ENCODE data around the gene SLC43A2.

SLC43A2 gene

DNA sequence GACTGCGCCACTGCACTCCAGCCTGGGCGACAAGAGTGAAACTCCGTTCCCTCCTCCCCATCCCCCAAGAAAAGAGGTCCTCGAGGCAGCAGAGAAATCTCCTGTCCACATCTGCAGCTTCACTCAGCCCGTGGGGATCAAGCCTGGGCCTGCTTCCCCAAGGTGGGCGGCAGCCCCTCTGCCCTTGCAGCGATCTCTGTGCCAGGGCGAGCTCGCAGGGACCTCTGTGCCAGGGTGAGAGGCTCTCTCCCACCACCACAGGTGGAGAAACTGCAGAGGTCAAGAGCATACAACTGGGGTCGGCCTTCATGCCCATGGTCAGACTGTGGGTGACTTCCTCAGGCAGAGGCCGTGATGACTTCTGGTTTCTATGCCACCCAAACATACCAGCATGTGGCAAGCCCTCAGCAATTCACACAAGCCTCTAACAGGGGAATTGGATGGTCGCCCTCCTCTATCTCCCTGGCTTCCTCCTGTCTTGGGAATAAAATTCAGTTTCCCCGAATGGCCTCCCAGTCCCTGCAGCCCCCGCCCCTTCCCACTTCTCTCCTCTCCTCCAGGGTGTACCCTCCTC, 5.5 kb downstream of the SLC43A2 start:
- no peak for DNase-seq (ENCODE audit: low read depth in 2 of 2)

DNA sequence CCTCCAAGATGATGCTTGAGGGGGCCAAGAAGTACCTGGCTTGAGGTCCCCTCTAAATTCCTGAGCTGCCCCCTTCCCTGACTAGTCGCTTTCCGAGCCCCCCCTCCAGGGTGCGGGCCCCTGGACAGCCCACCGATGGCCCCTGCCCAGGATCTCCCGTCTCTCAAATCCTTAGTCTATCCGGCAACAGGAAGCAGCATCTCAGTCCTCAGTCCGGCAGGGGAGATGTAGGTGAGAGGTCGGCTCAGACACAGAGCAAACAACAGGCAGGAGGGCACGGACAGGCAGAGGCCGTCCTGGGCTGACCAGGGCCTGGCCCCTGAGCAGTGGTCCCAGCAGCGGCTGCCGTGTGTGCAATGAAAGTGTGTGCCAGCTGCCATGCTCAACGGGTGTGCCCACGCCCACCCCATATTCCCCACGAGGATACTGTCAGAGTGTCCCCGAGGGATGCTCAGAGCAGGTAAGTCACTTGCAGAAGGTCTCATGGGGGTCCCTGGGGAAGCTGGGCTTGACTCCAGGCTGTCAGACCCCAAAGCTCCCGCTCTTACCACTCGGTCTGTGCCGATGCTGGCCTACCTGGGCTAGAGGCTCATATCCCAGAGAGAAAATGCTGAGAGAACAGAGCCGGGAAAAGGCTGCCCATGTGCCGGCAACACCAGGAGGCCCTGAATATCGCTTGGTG, 7.2 kb downstream of the SLC43A2 start:
- no peak for DNase-seq (ENCODE audit: low read depth in 2 of 2)

DNA sequence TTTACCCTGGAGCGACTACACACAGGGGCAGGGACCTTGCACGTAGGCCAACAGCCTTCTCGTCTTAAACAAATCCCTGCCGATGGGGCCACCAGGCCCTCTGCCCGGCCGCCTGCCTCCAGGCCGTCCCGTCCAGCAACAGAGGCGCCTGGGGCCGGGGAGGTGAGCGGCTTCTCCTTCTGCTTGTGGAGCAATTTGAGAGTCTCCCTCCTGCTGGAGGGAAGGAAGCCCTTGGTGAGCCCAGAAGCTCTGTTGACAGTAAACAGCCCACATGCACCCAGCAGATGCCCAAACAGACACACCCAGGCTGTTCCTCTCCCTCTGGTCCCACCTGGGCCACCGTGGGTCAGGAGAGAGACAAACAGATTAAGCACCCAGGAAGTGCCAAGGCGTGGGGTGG, 8.1 kb downstream of the SLC43A2 start:
- DNase-seq (ENCODE audit: low read depth in 2 of 2), result no peak

DNA sequence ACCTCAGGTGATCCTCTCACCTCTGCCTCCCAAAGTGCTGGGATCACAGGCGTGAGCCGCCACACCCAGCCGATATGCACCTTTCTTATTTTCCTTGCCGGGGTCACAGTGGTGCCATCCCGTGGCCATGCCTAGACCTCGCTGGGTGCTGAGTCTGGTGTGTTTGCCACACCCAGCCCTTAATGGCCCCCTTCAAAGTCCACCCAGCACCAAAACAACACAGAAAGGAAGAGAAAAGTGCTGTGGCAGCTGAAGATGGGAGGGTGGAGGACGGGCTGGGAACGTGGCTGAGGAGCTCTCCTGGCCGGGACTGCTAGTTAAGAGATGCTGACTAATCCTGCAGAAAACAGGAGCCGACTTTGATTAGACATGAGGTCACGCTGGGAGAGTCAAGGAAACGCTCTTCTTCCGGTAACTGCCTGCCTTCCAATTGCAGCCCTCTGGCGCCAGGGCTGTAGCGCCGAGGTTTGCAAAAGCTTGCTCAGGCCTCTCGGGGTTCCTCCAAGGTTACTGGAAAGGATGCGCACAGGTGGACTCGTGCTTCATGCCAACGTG, 10.9 kb downstream of the SLC43A2 start:
- DNase-seq (ENCODE audit: low read depth in 2 of 2), result no peak

DNA sequence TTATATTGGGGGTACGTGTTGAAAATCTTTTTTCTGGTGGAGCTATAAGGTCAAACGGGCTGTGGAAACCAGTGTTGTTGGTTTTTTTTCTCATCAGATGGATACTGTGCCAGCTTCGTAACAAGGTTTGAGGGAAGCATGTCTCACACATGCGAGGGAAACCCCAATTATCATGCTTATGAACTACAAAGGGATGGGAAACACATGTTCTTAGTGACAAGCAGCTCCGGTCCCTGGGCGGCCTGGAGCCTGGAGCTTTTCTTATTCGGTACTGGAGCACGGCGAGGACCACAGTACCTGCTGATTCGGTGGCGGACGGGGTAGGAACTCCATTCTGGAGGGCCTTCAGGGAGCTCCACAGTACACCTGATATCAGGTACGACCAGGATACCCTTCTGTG, 12.5 kb downstream of the SLC43A2 start:
- DNase-seq (ENCODE audit: low read depth in 2 of 2), result no peak

DNA sequence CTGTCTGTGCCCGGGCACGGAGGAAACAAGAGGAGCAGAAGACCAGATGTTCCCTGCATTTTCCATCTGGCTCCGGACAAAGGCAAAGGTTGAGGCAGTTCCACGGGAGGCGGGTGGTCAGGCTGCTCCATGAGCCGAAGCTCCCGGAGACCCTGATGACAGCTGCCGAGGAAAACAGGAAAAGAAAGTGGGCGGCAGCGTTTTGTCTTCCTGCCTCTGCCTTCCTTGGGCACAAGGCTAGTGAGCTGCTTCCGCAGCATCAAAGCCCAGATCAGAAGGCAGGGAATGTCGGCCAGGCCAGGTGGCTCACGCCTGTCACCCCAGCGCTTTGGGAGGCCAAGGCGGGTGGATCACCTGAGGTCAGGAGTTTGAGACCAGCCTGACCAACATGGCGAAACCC, 16.2 kb downstream of the SLC43A2 start:
- no peak for DNase-seq (ENCODE audit: low read depth in 2 of 2)

DNA sequence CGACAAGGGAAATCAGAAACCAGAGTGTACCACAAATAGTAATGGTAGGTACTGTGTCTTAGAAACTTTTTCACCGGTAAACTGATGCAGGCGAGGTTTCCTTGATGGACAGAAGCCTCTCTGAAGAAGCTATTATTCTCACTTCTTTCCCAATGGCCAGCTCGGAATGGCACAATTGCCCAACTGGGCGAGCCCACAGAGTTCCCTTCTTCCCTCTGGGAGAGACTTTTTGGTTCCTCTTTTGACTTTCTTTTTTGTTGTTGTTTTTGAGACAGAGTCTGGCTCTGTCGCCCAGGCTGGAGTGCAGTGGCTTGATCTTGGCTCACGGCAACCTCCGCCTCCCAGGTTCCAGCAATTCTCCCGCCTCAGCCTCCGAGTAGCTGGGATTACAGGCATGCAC, 16.9 kb downstream of the SLC43A2 start:
- DNase-seq (ENCODE audit: low read depth in 2 of 2), result no peak

DNA sequence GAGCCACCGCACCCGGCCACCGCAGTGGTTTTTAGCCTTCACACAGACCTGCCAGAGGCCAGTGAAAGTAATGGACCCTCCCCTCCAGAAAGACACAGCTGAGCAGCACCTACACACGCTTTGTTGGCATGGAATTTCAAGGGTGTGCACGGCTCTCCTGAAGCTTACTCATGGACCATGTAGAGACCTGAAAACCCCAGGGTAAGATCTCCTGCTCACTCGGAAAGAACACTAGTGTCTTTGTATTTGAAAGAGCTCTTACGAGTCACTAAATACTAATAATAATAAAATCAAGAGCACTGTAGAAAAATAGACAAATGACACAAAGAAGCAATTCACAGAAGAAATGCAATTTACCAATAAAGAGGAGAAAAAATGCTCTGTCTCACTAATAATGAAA, 20.0 kb downstream of the SLC43A2 start:
- no peak for DNase-seq (ENCODE audit: low read depth in 2 of 2)

DNA sequence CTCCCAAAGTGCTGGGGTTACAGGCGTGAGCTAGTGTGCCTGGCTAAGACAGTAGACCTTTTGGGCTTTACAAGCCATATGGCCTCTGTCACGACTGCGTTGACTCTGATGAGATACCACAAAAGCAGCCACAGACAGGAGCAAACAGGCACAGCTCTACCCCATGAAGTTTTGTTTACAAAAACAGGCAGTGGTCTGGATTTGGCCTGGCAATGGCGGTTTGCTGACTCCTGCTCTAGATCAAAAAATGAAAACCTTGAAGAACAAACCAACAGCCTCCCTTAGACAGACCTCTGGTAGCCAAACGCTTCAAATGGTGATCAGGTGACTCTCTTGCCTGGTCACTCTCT, 20.7 kb downstream of the SLC43A2 start:
- DNase-seq (ENCODE audit: low read depth in 2 of 2), result no peak

DNA sequence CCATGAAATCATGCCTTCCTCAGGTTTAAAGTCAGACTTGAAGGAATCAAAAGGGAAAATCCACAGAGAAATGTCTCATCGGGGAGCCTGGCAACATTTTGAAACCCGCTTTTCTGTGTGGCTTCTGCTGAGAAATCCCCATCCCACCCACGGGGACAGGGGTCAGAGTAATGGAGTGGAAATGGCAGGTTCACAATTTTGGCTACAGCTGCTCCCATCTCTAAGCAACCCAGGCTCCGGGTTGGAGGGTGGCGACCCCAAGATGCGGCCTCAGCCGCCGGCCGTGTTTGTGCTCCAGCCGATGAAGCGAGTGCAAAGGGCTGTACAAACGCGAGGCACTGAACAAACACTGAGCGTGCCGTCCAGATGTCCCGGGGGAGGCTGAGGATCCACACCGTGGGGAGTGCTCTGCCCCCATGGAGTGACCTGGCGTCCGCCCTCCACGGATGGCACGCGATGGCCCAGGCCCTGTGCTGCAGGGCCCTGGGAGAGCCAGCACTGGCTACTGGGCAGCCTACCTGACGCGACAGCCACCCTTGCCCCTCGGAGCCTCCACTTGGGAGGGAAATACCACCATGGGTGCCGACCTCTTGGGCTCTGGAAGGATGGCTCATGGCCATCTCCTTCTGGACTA, 22.2 kb downstream of the SLC43A2 start:
- no peak for DNase-seq (ENCODE audit: low read depth in 2 of 2)

DNA sequence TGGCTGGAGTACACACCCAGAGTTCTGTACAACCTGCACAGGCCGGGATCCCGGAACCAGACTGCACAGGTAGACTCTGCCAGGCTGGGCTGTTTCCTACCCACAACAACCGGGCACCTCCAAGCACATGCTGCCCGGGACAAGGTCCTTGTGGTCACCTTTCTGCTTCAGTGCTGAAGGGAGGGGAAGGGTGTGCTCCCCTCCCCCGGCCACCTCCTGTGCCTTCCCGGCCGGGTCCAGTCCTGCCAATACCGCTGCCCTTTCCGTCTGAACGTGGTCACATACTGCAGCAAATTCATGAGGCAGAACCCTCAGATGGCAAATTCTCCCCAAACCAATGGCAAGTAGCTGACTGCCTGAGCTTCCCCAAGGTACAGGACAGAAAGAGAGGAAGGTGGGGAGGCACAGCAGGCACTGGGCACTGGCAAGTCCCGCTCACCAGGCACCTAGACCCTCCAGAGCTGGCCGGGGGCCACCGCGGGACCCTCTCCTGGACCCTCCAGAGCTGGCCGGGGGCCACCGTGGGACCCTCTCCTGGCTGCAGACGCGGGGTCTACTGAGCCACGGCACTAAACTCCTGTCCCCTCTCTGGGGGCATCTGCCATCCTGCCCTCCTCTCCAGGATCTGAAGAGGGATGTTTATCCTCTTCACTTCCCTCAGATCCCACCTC, 22.8 kb downstream of the SLC43A2 start:
- no peak for DNase-seq (ENCODE audit: low read depth in 2 of 2)

DNA sequence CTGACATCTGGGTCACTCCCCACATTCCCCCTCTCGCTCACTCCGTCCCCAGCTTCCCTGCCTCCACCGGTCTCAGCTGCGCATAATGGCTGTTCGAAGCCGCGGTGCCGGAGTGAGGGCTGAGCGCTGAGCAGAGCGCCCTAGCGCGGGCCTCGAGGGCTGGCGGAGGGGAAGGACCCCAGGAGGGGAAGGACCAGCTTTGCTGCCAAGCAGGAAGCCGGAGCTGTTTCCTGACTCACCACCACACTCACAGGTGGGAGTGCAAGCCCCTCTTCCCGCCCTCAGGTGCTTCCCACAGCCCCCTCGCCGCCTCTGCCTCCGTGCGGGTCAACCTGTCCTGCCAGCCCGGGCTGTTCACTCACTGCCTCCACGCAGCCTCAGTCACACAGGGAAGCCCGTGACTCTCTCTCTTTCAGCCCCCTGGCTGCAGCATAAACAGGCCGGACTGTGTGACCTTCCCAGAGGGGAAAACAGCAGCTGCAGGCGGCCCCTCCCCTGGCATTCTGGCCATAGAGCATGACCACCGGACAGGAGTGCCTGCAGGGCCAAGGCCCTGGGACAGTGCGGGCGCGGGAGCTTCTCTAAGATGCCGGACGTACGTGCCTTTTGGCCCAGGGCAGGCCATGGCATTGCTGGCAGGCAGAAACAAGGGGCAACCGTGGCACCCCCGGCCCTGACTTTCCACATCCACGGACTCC, 23.7 kb downstream of the SLC43A2 start:
- no peak for DNase-seq (ENCODE audit: low read depth in 2 of 2)

DNA sequence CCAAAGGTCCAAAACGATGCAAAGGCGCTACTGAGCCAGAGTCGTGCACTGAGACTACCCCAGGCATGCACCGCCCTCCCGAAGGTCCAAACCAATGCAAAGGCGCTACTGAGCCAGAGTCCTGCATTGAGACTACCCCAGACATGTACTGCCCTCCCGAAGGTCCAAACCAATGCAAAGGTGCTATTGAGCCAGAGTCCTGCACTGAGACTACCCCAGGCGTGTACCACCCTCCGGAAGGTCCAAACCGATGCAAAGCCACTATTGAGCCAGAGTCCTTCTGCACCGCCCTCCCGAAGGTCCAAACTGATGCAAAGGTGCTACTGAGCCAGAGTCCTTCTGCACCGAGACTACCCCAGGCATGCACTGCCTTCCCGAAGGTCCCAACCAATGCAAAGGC, 27.1 kb downstream of the SLC43A2 start:
- DNase-seq (ENCODE audit: low read depth in 2 of 2), result no peak

DNA sequence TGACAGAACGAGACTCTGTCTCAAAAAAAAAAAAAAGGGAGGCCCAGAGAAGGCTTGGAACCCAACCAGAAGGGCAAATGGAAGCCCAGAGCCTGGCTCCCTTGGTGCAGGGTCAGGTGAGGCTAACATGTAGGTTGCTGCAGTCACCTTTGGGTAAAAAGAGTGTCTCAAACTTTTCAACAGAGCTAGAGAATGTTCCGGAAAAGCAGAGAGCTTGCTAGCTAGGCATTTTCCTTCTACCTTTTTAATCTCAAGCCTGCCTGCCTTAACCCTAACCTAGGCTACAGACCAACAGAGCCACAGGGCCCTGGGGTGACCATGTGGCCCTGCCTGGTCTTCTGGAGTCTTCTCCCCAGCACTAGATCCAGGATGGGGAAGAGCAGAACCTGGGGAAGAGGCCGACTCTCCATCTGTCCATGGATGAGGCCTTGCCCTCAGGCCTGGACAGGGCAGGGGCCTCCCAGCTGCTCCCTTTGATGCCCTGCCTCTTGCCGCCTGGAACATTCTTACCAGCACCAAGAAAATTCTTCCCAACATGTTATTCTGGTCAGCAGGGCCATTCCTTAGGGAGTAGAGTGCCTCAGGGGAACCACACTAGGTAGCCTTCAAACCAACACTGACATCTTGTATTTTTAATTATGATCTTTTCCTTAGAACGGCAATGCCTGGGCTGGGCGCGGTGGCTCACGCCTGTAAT, 30.1 kb downstream of the SLC43A2 start:
- DNase-seq (ENCODE audit: low read depth in 2 of 2), result no peak

DNA sequence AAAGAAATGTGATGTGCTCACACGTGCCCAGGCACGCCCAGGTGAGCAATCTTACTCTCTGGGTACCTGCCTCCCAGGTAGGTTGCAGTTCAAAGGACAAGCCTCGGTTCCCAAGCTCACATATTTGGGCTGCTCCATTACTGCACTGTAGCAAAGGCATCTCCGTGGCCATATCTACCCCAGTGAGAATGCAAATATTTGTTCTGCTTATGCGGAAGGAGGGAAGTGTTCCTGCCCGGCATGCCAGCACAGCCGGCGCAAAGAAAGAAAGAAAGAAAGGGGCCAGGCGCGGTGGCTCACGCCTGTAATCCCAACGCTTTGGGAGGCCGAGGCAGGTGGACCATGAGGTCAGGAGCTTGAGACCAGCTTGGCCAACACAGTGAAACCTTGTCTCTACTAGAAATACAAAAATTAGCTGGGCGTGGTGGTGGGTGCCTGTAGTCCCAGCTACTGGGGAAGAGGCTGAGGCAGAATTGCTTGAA, 30.7 kb downstream of the SLC43A2 start:
- no peak for DNase-seq (ENCODE audit: low read depth in 2 of 2)

DNA sequence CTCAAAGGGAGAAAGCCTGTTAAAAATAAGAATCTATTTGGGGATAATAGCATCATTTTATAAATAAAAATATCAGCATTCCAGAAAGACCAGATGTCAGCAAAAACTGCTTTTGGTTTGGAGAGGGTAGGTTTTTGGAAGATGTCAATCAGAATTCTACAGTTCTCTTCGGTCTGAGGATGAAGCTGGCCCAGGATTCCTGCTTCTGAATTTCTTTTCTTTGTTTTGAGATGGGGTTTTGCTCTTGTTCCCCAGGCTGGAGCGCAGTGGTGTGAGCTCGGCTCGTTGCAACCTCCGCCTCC, 35.1 kb downstream of the SLC43A2 start:
- DNase-seq (ENCODE audit: low read depth in 2 of 2), result no peak

DNA sequence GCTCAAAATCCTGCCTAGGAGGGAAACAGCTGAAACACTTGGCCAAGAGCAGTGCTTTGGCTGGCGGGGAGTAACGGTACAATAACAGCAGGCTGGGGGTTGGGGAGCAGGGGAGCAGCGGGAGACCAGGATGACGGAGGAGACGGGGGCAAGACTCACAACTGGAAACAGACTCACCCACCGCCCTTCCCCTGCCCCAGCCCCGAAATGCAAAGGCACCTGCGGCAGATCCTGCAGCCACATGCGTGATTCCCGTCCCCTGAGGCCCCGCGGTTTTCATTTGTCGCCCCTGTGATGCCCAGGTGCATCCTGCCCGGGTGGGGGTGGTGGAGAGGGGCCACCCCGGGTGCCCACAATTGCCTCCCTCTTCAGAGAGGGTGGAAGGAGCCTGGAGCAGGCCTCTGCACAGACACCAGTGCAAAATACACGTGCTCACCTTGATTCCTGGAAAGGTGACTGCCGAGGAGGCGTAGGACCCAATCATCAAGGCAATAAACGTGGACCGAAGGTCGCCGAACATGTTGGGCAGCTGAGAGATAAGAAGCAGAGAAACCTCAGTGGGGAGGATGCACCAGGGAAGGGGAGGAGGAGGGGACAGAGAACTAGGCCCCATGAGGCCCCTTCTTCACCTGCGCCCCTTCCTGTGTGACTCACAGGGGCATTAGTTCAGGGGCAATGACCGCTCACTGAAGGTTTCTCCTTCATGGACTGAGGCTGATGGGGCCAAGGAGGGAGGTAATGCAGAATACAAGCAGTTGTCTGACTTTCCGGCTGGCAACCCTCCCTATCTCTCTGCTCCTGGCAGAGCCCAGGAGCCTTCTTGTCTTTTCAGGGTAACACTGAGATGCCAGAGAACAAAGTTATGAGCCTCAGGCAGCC, 35.6 kb downstream of the SLC43A2 start:
- DNase-seq (ENCODE audit: low read depth in 2 of 2), result no peak

DNA sequence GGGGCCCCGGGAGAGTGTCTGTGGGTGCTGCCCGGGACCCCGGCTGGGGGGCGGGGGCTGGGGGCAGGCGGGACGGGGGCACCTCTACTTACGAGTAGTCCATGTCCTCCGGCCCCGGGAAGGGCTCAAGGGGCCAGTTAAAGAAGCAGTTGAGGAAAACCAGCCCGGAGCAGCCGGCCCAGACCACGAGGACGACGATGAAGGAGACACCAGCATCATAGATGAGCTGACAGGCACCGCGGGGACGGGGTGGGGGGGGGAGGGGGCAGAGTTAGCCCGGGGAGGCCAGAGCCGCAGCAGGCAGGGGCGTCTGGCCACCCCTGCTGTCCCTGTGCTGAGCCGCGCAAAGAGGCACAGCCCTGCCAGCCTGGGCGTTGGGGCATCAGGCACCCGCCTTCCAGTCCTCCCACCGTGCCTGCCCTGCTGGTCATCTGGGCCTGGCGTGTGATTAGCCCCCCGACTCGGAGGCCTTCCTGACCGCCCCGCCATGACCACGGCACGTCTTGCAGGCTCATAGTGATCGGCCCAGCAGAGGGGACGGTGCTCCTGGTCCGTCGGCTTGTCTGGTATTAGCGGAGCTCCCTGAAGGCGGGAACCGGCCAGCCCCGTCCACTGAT, 37.1 kb downstream of the SLC43A2 start:
- DNase-seq (ENCODE audit: low read depth in 2 of 2), result no peak

DNA sequence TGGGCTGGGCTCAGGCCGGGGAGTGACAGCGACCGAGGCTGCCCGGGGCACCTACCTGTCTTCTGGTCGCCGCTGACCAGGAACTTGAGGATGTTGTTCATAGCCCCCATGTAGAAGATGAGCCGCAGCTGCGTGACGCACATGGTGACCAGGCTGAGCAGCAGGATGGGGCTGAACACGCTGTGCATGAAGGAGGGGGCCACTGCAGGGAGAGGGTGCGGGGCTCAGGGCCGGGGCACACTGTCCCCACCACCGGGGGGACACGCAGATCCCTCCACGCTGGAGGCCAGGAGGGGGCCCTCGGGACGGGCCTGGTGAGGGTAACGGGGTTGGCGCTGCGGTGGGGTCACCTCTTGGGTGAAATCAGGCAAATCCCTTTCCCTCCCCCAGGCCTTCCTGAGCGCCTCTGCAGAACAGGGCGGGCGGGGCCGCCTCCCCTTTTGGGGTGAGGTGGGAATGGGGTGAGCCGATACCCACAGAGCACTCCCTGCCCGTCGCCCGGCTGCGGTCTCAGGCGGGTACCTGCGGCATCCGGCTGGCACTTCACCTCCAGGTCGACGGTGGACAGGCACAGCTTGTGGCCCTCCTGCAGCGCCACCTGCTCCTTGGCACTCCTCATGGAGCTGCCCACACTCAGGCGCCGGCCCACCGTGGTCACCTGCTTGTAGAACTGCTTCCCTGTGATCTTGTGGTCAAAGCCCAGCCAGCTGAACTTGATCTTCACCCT, 37.7 kb downstream of the SLC43A2 start:
- no peak for DNase-seq (ENCODE audit: low read depth in 2 of 2)

All from stimulated activated CD4-positive, alpha-beta T cell treated with anti-CD3 and anti-CD28 coated beads, Interleukin-1b, Interleukin-23, amount 100 ng/mL, for 4 hours (primary cell).